CD4-positive, CD25-positive, alpha-beta regulatory T cell (primary cell): Measurements from ENCODE around the gene S100A4. TPM values are rescaled to one million over a fixed set of nuclear protein-coding genes. Genes with fewer than 3 reads are reported as not detected.
A peak's percentile ranks its signal among the peaks of the same experiment; 100 is the strongest.

ENCODE experiments used
- ATAC-seq, 2 donors: fragments of 150-1000 bp; cut with Tn5 transposase; one replicate each; pipeline ENCODE4 v1.10.0; 2021; ENCODE audit warnings: low read depth in 2 of 2, moderate number of reproducible peaks in 2 of 2, moderate library complexity in 1 of 2
- DNase-seq, 3 donors: peaks; one replicate each; pipeline versions ENCODE4 v3.0.0 to v3.0.0-alpha.2; 2012 to 2022; ENCODE audit warnings: mixed read lengths in 1 of 3
- H3K27ac ChIP-seq: one replicate; pipeline ENCODE4 v1.7.0; 2013; ENCODE audit warnings: mild to moderate bottlenecking, low read length; ENCODE audit not compliant: insufficient read depth, poor library complexity, severe bottlenecking
- H3K27me3 ChIP-seq: one replicate; pipeline ENCODE4 v1.7.0; 2013; ENCODE audit warnings: low read length; ENCODE audit not compliant: control insufficient read depth, insufficient read depth
- H3K36me3 ChIP-seq: one replicate; pipeline ENCODE4 v1.7.0; 2013; ENCODE audit warnings: mild to moderate bottlenecking, low read length, moderate library complexity; ENCODE audit not compliant: control insufficient read depth, insufficient read depth
- H3K4me1 ChIP-seq: 2 replicates; pipeline ENCODE4 v1.7.0; 2013; ENCODE audit warnings: mild to moderate bottlenecking, low read length; ENCODE audit not compliant: insufficient read depth, control insufficient read depth, poor library complexity, severe bottlenecking
- H3K4me3 ChIP-seq: one replicate; pipeline ENCODE4 v1.7.0; 2013; ENCODE audit warnings: low read depth, mild to moderate bottlenecking, low read length, moderate library complexity
- H3K9me3 ChIP-seq, 2 experiments: 1 replicate in 1 of 2; 2 replicates in 1 of 2; pipeline ENCODE4 v1.7.0; 2013; ENCODE audit warnings: low read length in 2 of 2, mild to moderate bottlenecking in 1 of 2, moderate library complexity in 1 of 2; ENCODE audit not compliant: control insufficient read depth in 2 of 2
- H3K27ac Mint-ChIP-seq, 3 donors: one replicate each; pipeline ENCODE4 v1.8.0; 2020 to 2022; ENCODE audit warnings: mild to moderate bottlenecking in 3 of 3, mixed read lengths in 3 of 3, moderate library complexity in 2 of 3
- H3K27me3 Mint-ChIP-seq: one replicate; pipeline ENCODE4 v1.8.0; 2022; ENCODE audit warnings: mild to moderate bottlenecking, mixed read lengths
- H3K36me3 Mint-ChIP-seq: one replicate; pipeline ENCODE4 v1.8.0; 2020; ENCODE audit warnings: mixed read lengths
- H3K4me1 Mint-ChIP-seq, 4 donors: one replicate each; pipeline ENCODE4 v1.8.0; 2020 to 2022; ENCODE audit warnings: mixed read lengths in 4 of 4, mild to moderate bottlenecking in 1 of 4
- H3K4me3 Mint-ChIP-seq, 4 donors: one replicate each; pipeline ENCODE4 v1.8.0; 2020 to 2022; ENCODE audit warnings: mild to moderate bottlenecking in 4 of 4, mixed read lengths in 4 of 4, moderate library complexity in 3 of 4
- H3K9me3 Mint-ChIP-seq, 7 donors: one replicate each; pipeline ENCODE4 v1.8.0; 2020 to 2022; ENCODE audit warnings: mixed read lengths in 7 of 7, mild to moderate bottlenecking in 3 of 7, moderate library complexity in 2 of 7
- polyA plus RNA-seq, 4 donors: library from polyadenylated mRNA; unstranded; fragments of 300-500 nt; fragmentation: Illumina TruSeq; gene quantifications; one replicate each; pipeline ENCODE4 v1.2.3, GENCODE V29; 2021
- total RNA-seq: library from RNA; stranded (reverse); gene quantifications from one replicate; pipeline ENCODE4 v1.2.3, GENCODE V29; 2022

S100A4 gene
- total and polyA plus RNA-seq, 5 donors from 2014 or later: 928 to 4,309 (median 2,680) TPM

DNA sequence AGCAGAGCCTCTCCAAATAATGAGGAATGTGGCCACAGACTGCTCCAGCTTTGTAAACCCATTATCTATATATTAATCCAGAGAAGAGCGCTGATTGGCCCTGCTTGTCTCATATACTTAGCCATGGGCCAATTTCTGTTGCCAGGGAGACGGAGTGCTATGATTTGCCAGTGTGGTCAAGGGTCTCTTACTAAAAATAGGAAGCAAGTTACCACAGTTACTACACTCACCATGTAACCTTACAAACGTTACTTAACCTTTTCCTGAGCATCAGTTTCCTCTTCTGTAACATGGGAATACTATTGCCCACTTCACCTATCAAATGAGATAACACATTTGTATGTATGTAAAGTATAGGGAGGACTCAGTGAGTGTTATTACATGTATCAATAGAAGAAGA is 27.7 kb upstream of the S100A4 start:
- peaks cover 6% of the 10 kb centered on the region for H3K4me1 ChIP-seq
- peaks cover 31% of the 10 kb centered on the region for H3K27me3 Mint-ChIP-seq
- H3K9me3 Mint-ChIP-seq: no peaks in the 10 kb centered on the region
- H3K27ac ChIP-seq: no peak overlapping the region
- H3K36me3 Mint-ChIP-seq: no peaks in the 10 kb centered on the region
- no peak overlapping the region for H3K4me3 ChIP-seq
- no peak overlapping the region for H3K4me3 Mint-ChIP-seq
- DNase-seq (no peak), ATAC-seq (no peak)
- no peaks in the 10 kb centered on the region for H3K9me3 ChIP-seq
- no peak overlapping the region for H3K27ac Mint-ChIP-seq
- peaks cover 12% of the 10 kb centered on the region for H3K27me3 ChIP-seq
- H3K36me3 ChIP-seq: no peaks in the 10 kb centered on the region
- peaks cover 0 to 20% (median 9%) of the 10 kb centered on the region in 4 donors for H3K4me1 Mint-ChIP-seq

DNA sequence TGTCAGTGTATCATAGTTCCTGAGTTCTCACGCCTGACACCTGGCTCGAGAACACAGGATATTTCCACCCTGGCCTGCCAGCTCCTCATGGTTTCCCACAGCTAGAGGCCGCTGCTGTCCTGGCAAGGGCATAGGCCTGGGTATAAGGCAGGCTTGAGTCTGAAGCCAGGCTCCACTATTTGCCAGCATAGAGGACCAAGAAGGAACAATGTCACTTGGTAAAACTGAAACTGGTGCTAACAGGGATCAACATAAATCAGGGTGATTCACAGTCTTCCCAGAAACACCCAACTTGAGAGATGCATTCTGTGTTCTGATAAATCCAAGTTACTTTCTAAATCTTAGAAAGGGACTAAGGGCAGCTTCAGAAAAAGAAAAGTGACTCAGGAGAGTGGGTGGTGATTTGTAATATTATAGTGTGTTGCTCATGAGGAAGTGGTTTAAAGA is 27.0 kb upstream of the S100A4 start:
- H3K27ac ChIP-seq: no peak overlapping the region
- H3K27me3 ChIP-seq: peaks cover 6% of the 10 kb centered on the region
- Mint-ChIP-seq H3K27me3 (peaks cover 25% of the 10 kb centered on the region), H3K36me3 (no peaks in the 10 kb centered on the region), H3K27ac (no peak overlapping the region), H3K4me3 (no peak overlapping the region), H3K4me1 (peaks cover 0 to 27% (median 16%) of the 10 kb centered on the region in 4 donors), H3K9me3 (no peaks in the 10 kb centered on the region)
- DNase-seq (peak in 2 of 3 donors; percentile 39 to 70), ATAC-seq (peak; percentile 57 to 79)
- H3K4me3 ChIP-seq: no peak overlapping the region
- H3K9me3 ChIP-seq: no peaks in the 10 kb centered on the region
- H3K36me3 ChIP-seq: no peaks in the 10 kb centered on the region
- peaks cover 13% of the 10 kb centered on the region for H3K4me1 ChIP-seq

DNA sequence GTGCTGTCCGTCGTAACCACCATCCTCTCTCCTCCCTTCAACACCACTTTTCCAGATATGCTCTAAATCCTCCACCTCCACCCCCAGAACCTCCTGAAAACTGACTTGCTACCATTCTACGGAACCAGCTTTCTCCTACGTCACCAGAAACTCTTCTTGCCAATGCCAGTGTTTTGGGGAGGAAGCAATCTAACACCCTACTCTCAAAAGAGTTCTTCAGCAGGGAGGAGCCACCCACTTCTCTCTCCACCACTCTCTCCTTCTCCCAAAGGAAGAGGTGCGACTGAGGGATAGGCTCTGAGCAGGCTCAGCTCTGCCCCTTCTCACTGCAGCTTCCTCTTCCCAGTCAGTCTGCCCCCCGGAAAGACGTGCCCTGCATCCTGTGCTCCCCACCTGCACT is 26.1 kb upstream of the S100A4 start:
- H3K4me1 Mint-ChIP-seq: peaks cover 0 to 34% (median 21%) of the 10 kb centered on the region in 4 donors
- H3K9me3 Mint-ChIP-seq: no peaks in the 10 kb centered on the region
- ATAC-seq: no peak
- H3K27me3 ChIP-seq: peaks cover 2% of the 10 kb centered on the region
- no peak overlapping the region for H3K4me3 ChIP-seq
- H3K27ac ChIP-seq: no peak overlapping the region
- peaks cover 21% of the 10 kb centered on the region for H3K4me1 ChIP-seq
- H3K4me3 Mint-ChIP-seq: no peak overlapping the region
- H3K36me3 Mint-ChIP-seq: no peaks in the 10 kb centered on the region
- no peaks in the 10 kb centered on the region for H3K36me3 ChIP-seq
- H3K27me3 Mint-ChIP-seq: peaks cover 18% of the 10 kb centered on the region
- no peaks in the 10 kb centered on the region for H3K9me3 ChIP-seq
- no peak for DNase-seq
- peak overlapping the region in 1 of 3 donors; percentile 4 for H3K27ac Mint-ChIP-seq

DNA sequence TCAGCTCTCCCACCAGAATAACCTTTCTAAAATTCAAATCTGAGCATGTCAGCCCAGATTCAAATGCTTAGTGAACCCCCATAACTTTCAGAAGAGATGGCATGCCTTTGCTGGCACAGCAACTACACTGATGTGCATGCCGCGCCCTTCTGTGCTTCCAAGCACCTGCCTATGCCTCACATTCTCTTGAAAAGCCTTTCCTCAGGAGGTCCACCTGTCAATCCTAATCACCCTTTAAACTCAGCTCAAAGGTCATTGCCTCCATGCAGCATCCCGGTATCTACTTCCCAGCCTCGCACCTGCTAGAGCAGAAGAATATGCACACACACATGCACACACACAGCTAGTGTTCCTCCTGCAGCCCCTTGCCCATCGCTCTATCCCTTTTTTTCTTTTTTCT is 25.3 kb upstream of the S100A4 start:
- DNase-seq (no peak), ATAC-seq (no peak)
- Mint-ChIP-seq H3K27me3 (peaks cover 10% of the 10 kb centered on the region), H3K27ac (peak overlapping the region in 1 of 3 donors; percentile 62), H3K9me3 (no peaks in the 10 kb centered on the region), H3K36me3 (no peaks in the 10 kb centered on the region), H3K4me1 (peaks cover 0 to 42% (median 28%) of the 10 kb centered on the region in 4 donors), H3K4me3 (no peak overlapping the region)
- H3K4me3 ChIP-seq: no peak overlapping the region
- peaks cover under 1% of the 10 kb centered on the region for H3K27me3 ChIP-seq
- peaks cover 30% of the 10 kb centered on the region for H3K4me1 ChIP-seq
- no peaks in the 10 kb centered on the region for H3K9me3 ChIP-seq
- H3K36me3 ChIP-seq: no peaks in the 10 kb centered on the region
- no peak overlapping the region for H3K27ac ChIP-seq

DNA sequence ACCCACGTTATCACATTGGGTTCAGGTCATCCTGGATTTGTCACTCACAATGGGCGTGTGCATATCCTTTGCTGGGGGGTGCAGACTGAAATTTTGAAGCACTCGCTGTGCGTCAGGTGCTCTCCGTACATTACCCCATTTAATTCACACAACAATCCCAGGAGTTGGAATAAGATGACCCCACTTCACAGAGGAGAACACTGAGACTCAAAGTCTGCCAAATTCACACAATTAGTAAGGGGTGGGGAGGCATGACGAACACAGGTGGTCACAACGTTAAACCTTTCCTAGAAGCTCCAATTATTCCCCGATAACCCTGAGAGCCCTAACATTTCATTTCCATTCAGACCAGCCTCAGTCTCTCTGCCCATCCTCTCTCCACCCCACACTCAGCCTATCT is 23.9 kb upstream of the S100A4 start:
- DNase-seq: no peak
- no peak overlapping the region for H3K27ac ChIP-seq
- H3K4me1 ChIP-seq: peaks cover 36% of the 10 kb centered on the region
- Mint-ChIP-seq H3K27me3 (peaks cover 10% of the 10 kb centered on the region), H3K9me3 (no peaks in the 10 kb centered on the region), H3K4me3 (no peak overlapping the region), H3K27ac (peak overlapping the region in 1 of 3 donors; percentile 36), H3K4me1 (peaks cover 0 to 50% (median 31%) of the 10 kb centered on the region in 4 donors), H3K36me3 (no peaks in the 10 kb centered on the region)
- no peaks in the 10 kb centered on the region for H3K9me3 ChIP-seq
- ATAC-seq: no peak
- no peak overlapping the region for H3K4me3 ChIP-seq
- H3K27me3 ChIP-seq: no peaks in the 10 kb centered on the region
- no peaks in the 10 kb centered on the region for H3K36me3 ChIP-seq

DNA sequence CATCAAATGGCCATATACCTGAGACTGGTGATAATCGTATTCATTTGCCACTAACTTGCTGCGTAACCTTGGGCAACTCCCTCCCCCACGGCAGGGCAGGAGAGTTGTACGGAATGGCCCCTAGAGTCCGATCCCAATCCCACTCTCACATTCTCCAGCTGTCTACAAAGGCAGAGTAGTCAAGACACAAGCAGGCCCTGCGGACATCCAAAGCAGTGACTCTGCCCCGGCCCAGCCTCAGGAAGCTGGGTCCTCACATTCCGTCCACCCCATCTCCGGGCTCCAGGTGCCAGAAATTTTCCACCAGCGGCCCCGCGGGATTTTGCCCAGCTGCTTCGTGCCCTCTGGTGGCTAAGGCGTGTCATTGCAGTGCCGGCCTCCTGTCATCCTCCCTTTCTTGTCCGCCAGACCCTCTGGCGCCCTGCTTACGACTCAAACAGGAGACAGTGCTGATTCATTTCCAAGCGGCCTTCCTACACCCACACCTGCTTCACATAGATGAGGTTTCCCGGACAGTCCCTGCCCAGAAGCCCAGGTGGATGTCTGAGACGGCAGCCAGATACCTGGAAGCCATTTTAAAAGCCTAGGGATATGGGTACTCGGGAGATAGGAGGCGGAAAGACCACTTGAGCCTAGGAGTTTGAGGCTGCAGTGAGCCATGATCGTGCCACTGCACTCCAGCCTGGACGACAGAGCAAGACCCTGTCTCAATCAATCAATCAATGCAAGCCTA is 22.9 kb upstream of the S100A4 start:
- H3K4me3 Mint-ChIP-seq: peak overlapping the region; percentile 8 to 89 (median 60)
- Histone ChIP-seq H3K4me3 (peak overlapping the region; percentile 44), H3K36me3 (no peaks in the 10 kb centered on the region), H3K4me1 (peaks cover 36% of the 10 kb centered on the region), H3K9me3 (no peaks in the 10 kb centered on the region), H3K27me3 (no peaks in the 10 kb centered on the region), H3K27ac (no peak overlapping the region)
- peak; percentile 72 to 83 (median 77) for DNase-seq
- H3K27ac Mint-ChIP-seq: peak overlapping the region; percentile 15 to 95 (median 84)
- peaks cover 10% of the 10 kb centered on the region for H3K27me3 Mint-ChIP-seq
- peak; percentile 15 to 23 for ATAC-seq
- no peaks in the 10 kb centered on the region for H3K9me3 Mint-ChIP-seq
- H3K4me1 Mint-ChIP-seq: peaks cover 0 to 50% (median 32%) of the 10 kb centered on the region in 4 donors
- H3K36me3 Mint-ChIP-seq: no peaks in the 10 kb centered on the region

DNA sequence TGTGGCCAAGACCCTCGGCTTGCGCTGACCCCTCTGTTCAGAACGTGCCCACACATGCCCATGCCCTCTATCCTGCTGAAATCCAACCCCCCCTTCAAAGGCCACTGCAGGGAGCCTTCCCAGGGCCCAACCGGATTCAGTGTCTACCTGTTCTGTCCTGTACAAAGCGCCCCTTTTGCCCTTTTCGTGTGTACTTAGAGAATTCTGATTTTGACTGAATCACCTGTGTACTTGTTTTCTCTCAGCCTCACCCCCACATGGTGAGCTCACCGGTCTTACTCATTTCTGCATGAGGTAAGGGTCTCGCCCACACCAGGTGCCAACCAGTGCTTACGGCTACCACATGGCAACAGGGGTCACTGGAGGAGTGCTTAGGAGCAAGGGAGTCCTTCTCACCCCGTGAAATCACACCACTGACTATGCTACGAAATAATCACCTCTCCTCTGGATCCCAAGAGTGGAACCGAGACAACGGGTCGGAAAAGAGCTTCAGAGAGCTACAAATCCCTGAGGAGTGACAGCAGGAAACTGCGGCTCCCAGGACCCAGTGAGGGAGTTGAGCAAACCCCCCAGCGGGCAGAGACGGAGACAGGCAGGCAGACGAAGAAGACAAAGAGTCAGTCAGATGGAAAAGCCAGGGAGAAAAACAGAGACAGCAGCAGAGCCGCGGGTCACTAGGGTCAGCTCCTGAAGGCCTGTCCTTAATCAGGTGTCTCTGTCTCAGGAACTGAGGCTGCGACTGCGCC is 22.2 kb upstream of the S100A4 start:
- Histone ChIP-seq H3K27me3 (no peaks in the 10 kb centered on the region), H3K4me3 (no peak overlapping the region), H3K4me1 (peaks cover 36% of the 10 kb centered on the region), H3K27ac (no peak overlapping the region), H3K9me3 (no peaks in the 10 kb centered on the region), H3K36me3 (no peaks in the 10 kb centered on the region)
- Mint-ChIP-seq H3K9me3 (no peaks in the 10 kb centered on the region), H3K27ac (peak overlapping the region in 2 of 3 donors; percentile 67 to 95), H3K36me3 (no peaks in the 10 kb centered on the region), H3K4me1 (peaks cover 0 to 45% (median 31%) of the 10 kb centered on the region in 4 donors), H3K4me3 (peak overlapping the region in 3 of 4 donors; percentile 36 to 89 (median 43)), H3K27me3 (peaks cover 10% of the 10 kb centered on the region)
- ATAC-seq (no peak), DNase-seq (peak in 1 of 3 donors; percentile 36)
